Stimulated activated CD4-positive, alpha-beta T cell treated with anti-CD3 and anti-CD28 coated beads, Interleukin-4, amount 100 ng/mL, for 4 hours (primary cell): ENCODE data around the gene SIX4.

Experiments used
- DNase-seq, 2 experiments: peaks; one replicate each; pipeline ENCODE4 v3.0.0-alpha.2; 2020

SIX4 gene

GRCh38 chr14:60721326-60722106 lies 2.6 kb downstream of the SIX4 start:
- DNase-seq, result peak; percentile 64 to 85

GRCh38 chr14:60720962-60721325 lies 3.2 kb downstream of the SIX4 start:
- no peak for DNase-seq

DNA sequence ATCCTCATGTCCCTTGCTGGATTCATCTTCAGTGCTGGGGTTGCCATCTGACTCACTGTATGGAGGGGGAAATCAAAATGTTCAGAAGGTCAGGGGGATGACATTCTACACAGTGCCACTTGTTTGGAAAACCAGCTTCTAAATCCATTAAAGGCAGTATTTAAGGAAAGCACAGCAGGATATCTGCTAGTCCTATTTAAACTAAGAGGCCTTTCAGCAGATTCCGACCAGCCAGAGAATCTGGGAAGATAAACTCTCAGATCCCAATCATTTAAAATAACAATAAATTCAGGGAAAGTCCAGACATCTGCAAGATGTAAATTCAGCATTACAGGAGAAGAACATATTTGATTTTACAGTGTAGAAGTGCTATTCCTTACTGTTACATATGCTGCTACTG lies 3.8 kb downstream of the SIX4 start:
- DNase-seq, result no peak

DNA sequence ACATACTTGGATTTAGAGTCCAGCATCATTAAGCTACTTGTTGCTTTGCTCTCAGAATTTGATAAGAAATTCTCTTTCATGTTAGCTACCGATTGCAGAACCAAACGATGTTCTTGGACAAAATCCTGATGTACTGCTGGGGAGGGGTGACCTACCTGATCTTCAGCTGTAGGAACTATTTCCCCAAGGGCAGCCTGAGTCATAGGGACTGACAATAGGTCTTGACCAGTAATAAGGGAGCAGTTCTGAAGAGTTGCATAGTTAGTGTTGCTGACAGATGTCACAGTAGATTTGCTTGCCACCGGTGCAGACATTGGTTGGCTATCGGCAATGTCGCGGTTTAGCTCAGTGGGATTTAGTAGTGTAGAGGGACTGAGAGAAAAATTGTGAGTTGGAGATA lies 10.6 kb downstream of the SIX4 start:
- DNase-seq, result no peak

- no peak for DNase-seq
Observed at GRCh38 chr14:60710494-60710893, 13.7 kb downstream of the SIX4 start.

GRCh38 chr14:60707858-60708257 lies 16.3 kb downstream of the SIX4 start:
- no peak for DNase-seq

DNA sequence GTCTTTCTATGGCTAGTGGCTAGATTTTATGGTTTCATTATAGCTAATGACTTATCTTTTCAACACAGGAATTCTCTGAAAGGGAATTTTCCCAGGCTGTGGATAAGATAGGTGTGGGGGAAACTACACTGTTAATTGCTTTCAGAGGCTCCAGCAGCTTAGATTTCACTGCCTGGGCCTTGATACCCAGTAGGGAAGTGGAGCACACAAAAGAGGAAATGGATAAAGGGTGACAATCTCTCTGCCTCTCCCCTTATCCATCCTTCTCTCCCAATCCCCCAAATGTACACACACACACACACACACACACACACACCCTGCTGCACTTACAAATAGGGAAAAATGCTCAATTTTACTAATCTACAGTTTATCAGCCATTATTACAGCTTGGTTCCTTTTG lies 19.1 kb downstream of the SIX4 start:
- no peak for DNase-seq

DNA sequence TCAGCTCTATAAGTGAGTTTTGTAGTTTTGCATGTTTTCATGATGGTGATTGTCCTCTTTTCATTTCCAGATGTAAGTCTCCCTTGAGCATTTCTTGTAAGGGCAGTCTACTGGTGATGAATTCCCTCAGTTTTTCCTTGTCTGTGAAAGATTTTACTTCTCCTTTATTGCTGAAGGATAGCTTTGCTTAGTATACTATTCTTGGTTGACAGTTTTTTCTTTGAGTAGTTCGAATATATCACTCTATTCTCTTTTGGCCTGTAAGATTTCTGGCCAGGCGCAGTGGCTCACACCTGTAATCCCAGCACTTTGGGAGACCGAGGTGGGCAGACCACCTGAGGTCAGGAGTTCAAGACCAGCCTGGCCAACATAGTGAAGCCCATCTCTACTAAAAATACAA lies 23.6 kb downstream of the SIX4 start:
- DNase-seq, result no peak

GRCh38 chr14:60695327-60695726 lies 28.8 kb downstream of the SIX4 start:
- DNase-seq, result no peak

DNA sequence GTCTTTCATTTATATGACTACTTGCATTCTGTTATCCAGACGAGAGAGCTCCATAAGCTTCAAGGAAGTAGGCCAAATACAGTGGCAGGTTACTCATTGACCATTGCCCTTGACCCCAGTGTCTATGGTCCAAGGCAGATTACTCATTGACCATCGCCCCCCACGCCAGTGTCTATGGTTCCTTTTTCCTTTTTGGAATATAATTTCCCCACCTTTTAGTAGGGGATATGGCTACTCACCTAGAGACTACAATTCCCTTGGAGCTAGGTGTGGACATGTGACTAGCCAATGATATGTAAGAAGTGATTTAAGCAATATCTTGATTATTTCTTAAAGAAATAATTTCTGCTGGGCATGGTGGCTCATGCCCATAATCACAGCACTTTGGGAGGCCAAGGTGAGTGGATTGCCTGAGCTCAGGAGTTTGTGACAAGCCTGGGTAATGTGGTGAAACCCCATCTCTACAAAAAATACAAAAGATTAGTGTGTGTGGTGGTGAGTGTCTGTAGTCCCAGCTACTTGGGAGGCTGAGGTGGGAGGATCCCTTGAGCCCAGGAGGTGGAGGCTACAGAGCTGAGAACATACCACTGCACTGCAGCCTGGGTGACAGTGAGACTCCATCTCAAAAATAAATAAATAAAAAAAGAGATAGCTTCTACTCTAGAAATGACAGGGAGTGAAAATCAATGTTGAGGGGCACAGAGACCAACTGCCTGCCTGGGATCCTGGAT lies 32.6 kb downstream of the SIX4 start:
- DNase-seq, result no peak

GRCh38 chr14:60686865-60687264 lies 37.3 kb downstream of the SIX4 start:
- DNase-seq, result no peak

DNA sequence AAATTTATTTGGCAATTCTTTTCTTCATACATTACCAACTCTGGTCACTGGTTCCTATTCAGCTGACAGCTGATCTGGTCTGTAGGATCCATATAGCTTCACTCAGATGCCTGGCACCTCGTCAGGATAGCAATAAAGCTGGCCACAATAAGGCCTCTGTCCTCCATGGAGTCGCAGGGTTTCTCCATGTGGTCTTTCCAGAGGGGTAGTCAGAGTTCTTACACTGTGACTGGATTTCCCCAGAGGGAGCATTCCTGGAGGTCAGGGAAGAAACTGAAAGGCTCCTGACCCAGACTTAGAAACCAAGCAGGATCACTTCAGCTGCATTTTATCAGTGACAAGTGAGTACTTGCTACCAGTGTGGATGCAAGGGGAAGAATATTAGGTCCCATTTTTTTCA lies 39.9 kb downstream of the SIX4 start:
- DNase-seq, result no peak

DNA sequence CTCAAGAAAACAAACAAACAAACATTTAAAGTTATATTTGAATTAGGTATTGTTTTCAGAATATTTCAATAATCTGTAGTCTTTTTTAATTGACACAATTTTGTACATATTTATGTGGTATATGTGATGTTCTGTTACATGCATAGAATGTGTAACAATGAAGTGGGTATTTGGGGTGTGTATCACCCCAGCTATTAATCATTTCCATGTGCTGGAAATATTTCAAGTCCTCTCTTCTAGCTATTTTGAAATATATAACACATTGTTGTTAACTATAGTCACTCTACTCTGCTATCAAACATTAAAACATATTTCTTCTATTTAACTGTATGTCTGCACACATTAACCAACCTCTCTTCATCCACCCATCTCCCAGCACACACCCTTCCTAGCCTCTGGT lies 42.9 kb downstream of the SIX4 start:
- no peak for DNase-seq

DNA sequence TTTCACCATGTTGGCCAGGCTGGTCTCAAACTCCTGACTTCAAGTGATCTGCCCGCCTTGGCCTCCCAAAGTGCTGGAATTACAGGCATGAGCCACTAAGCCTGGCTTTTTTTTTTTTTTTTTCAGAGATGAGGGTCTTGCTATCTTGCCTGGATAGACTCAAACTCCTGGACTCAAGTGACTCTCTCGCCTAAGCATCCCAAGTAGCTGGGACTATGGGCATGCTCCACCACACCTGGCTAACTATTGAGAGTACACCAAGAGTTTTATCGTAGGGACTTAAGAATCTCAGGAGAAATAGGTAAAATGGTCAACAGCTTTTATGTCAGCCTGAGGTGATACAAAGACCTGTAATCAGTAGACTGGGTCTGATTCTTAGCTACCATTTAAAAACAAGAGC lies 43.6 kb downstream of the SIX4 start:
- no peak for DNase-seq

- no peak for DNase-seq
Observed at GRCh38 chr14:60679566-60680258, 44.4 kb downstream of the SIX4 start.

- DNase-seq, result no peak
Observed at GRCh38 chr14:60677701-60678100, 46.5 kb downstream of the SIX4 start.

DNA sequence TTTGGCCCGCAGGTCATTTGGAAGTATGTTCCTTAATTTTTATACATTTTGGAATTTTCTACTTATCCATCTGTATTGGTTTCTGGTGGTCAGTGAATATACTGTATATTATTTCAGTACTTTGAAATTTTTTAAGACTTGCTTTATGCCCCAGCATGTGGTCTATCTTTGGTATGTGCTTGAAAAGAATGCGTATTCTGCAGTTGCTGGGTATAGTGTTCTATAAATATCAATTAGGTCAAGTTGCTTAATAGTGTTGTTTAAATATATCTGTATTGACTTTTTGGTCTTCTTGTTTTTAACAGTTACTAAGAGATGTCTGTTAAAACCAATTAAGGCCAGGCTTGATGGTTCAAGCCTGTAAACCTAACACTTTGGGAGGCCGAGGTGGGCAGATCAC lies 53.2 kb downstream of the SIX4 start:
- no peak for DNase-seq

DNA sequence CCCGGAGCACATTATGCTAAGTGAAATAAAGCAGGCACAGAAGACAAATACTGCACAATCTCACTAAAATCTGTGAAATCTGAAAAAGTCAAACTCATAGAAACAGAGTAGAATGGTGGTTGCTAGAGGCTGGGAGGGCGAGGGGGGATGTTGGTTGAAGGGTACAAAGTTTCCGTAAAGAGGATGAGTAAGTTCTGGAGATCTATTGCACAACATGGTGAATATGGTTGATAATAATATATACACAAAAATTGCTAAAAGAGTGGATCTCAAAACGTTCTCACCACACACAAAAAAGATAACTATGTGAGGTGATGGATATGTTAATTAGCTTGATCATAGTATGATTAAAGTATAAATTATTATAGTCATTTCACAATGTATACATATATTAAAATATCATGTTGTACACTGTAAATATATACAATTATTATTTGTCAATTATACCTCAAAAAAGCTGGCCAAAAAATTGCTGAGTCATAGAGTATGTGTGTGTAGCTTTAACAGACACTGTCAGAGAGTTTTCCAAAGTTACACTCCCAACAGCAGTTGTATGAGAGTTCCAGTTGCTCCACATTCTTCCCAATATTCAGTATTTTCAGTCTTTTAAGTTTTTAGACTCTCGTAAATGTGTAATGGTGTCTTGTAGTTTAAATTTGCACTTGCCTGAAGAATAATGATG lies 55.6 kb downstream of the SIX4 start:
- no peak for DNase-seq

- DNase-seq, result no peak
Observed at GRCh38 chr14:60665177-60665550, 59.0 kb downstream of the SIX4 start.

- no peak for DNase-seq
Observed at GRCh38 chr14:60662982-60663381, 61.2 kb downstream of the SIX4 start.

GRCh38 chr14:60661721-60662120 lies 62.4 kb downstream of the SIX4 start:
- DNase-seq, result no peak
